Measurements from ENCODE around the gene RDH13.

Gene RDH13, protein sequence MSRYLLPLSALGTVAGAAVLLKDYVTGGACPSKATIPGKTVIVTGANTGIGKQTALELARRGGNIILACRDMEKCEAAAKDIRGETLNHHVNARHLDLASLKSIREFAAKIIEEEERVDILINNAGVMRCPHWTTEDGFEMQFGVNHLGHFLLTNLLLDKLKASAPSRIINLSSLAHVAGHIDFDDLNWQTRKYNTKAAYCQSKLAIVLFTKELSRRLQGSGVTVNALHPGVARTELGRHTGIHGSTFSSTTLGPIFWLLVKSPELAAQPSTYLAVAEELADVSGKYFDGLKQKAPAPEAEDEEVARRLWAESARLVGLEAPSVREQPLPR

GRCh38 chr19:55062735-55063491 is at the start of gene RDH13:
Gene RDH13, minus strand, starts transcription at chr19:55063148. Its CDS starts 116 bp downstream, at chr19:55063032.
- no peak for TF ChIP-seq USF1 (IDR thresholded peaks at IDR 0.05)
- TF ChIP-seq, protein P1, sequence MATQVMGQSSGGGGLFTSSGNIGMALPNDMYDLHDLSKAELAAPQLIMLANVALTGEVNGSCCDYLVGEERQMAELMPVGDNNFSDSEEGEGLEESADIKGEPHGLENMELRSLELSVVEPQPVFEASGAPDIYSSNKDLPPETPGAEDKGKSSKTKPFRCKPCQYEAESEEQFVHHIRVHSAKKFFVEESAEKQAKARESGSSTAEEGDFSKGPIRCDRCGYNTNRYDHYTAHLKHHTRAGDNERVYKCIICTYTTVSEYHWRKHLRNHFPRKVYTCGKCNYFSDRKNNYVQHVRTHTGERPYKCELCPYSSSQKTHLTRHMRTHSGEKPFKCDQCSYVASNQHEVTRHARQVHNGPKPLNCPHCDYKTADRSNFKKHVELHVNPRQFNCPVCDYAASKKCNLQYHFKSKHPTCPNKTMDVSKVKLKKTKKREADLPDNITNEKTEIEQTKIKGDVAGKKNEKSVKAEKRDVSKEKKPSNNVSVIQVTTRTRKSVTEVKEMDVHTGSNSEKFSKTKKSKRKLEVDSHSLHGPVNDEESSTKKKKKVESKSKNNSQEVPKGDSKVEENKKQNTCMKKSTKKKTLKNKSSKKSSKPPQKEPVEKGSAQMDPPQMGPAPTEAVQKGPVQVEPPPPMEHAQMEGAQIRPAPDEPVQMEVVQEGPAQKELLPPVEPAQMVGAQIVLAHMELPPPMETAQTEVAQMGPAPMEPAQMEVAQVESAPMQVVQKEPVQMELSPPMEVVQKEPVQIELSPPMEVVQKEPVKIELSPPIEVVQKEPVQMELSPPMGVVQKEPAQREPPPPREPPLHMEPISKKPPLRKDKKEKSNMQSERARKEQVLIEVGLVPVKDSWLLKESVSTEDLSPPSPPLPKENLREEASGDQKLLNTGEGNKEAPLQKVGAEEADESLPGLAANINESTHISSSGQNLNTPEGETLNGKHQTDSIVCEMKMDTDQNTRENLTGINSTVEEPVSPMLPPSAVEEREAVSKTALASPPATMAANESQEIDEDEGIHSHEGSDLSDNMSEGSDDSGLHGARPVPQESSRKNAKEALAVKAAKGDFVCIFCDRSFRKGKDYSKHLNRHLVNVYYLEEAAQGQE (IDR thresholded peaks at IDR 0.05; ENCODE audit: low read depth), result no peak
- no peak for TF ChIP-seq FOXM1 (IDR thresholded peaks at IDR 0.05; ENCODE audit: borderline replicate concordance, low read depth)
- no peak for TF ChIP-seq CEBPB (IDR thresholded peaks at IDR 0.05)
- no peak for TF ChIP-seq TEAD4 (IDR thresholded peaks at IDR 0.05)
- no peak for TF ChIP-seq EGR1 (IDR thresholded peaks at IDR 0.05)
- peak; percentile 85 for TF ChIP-seq CREB1 (IDR thresholded peaks at IDR 0.05; ENCODE audit: low read depth)
- peak; percentile 78 for TF ChIP-seq TAF1 (IDR thresholded peaks at IDR 0.05; ENCODE audit: low read depth)
- TF ChIP-seq NFIC (IDR thresholded peaks at IDR 0.05), result no peak
- no peak for TF ChIP-seq EP300 (IDR thresholded peaks at IDR 0.05; ENCODE audit: borderline replicate concordance)
- peak; percentile 10; the same call in 1 of the 2 replicates for TF ChIP-seq TCF12 (IDR thresholded peaks at IDR 0.05; ENCODE audit: low read depth)
- TF ChIP-seq RAD21 (IDR thresholded peaks at IDR 0.05; ENCODE audit: low read depth), result no peak
- TF ChIP-seq ZBTB7A (IDR thresholded peaks at IDR 0.05; ENCODE audit: low read depth), result peak; percentile 78; the same call in 1 of the 2 replicates
- TF ChIP-seq, protein P2, sequence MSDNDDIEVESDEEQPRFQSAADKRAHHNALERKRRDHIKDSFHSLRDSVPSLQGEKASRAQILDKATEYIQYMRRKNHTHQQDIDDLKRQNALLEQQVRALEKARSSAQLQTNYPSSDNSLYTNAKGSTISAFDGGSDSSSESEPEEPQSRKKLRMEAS (IDR thresholded peaks at IDR 0.05), result 0 out of 2 replicates have a peak, but pooled peaks have one; percentile 20
- no peak for TF ChIP-seq YY1 (IDR thresholded peaks at IDR 0.05; ENCODE audit: low read depth)

DNA sequence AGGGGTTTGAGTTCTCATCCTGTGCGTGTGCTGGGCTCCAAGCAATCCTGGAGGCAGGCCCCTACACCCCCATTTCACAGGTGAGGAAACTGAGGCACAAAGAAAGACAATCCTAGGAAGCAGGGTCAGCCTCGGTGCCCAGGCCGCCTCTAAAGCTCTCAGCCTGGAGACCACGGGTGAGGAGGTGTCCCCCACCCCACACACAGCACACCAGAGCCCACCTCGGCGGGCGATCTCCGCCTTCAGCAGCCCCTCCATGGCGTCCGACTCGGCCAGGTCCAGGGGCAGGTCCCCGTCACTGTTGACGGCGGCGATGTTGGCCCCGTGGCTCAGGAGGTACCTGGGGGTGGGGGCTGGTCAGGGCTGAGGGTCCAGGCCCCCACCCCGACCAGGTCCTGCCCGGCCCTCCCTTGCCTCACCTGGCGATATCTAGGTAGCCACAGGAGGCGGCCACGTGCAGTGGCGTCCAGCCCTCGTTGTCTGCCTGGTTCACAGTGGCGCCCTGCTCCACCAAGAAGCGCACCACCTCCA is 49.4 kb upstream of the RDH13 start:
- TF ChIP-seq EGR1 (IDR thresholded peaks at IDR 0.05) (no peak), TCF12 (IDR thresholded peaks at IDR 0.05; ENCODE audit: low read depth) (no peak), USF1 (IDR thresholded peaks at IDR 0.05) (no peak)
- TF ChIP-seq, protein P2 (IDR thresholded peaks at IDR 0.05), result no peak

GRCh38 chr19:55111238-55111831 is 48.4 kb upstream of the RDH13 start:
- no peak for TF ChIP-seq TCF12 (IDR thresholded peaks at IDR 0.05; ENCODE audit: low read depth)
- TF ChIP-seq, protein P2 (IDR thresholded peaks at IDR 0.05), result no peak

DNA sequence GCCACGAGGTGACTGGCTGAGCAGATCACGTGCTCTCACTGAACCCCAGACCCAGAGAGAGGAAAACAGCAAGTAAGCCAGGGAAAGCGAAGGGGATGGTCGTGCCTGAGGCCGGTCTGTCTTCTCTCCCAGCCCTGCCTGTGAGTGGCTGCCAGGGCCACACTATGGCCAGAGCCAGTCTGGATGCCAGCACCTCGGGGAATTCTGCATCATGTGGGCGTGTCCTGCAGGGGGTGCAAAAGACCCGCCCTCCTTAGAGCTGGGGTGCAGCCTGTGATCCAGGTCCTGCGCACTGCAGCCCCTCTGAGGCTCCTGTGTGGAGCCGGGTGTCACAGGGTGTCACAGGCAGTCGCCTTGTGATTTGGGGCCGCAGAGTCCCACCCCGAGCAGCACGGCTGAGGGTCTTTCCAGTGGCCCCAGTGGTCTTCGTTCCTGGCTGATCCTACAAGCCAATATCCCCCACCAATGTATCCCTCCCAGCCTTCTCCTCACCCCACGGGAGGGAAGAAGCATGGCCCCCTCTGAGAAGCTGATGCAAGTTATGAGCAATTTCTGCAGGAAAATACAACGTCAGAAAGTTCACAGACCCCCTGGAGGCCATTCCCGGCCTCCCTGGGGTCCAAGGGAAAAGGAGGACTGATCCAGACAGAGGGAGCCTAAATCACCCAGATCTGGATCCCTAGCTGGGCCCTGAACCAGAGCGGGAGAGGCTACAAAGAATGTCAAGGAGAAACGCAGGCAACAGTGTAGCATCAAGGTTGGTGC is 46.8 kb upstream of the RDH13 start:
- TF ChIP-seq CREB1 (IDR thresholded peaks at IDR 0.05; ENCODE audit: low read depth) (no peak), CEBPB (IDR thresholded peaks at IDR 0.05) (no peak), RAD21 (IDR thresholded peaks at IDR 0.05; ENCODE audit: low read depth) (no peak), TCF12 (IDR thresholded peaks at IDR 0.05; ENCODE audit: low read depth) (no peak), FOXM1 (IDR thresholded peaks at IDR 0.05; ENCODE audit: borderline replicate concordance, low read depth) (no peak)

DNA sequence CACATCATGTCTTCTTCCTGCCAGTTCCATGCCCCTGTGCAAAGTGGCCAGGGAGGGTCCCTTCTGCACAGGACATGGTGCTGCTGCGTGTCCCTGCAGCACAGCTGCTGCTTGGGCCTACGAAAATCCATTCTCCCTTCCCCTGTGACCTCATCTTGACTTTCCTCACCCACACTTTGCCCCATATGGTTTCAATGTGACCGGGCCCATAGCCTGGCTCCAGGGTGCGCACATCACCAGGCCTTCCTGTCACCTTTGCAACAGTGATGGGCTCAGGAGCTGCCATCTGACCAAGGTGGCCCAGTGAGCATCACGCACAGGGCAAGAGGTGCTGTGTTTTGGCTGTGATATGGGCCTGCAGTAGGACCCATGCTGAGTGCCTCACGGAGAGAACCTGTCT is 43.6 kb upstream of the RDH13 start:
- no peak for TF ChIP-seq RAD21 (IDR thresholded peaks at IDR 0.05; ENCODE audit: low read depth)
- TF ChIP-seq USF1 (IDR thresholded peaks at IDR 0.05), result no peak
- TF ChIP-seq CREB1 (IDR thresholded peaks at IDR 0.05; ENCODE audit: low read depth), result no peak
- TF ChIP-seq TEAD4 (IDR thresholded peaks at IDR 0.05), result no peak
- TF ChIP-seq TCF12 (IDR thresholded peaks at IDR 0.05; ENCODE audit: low read depth), result no peak

GRCh38 chr19:55105237-55105636 is 42.3 kb upstream of the RDH13 start:
- TF ChIP-seq FOXM1 (IDR thresholded peaks at IDR 0.05; ENCODE audit: borderline replicate concordance, low read depth), result no peak
- TF ChIP-seq CEBPB (IDR thresholded peaks at IDR 0.05), result no peak
- no peak for TF ChIP-seq CREB1 (IDR thresholded peaks at IDR 0.05; ENCODE audit: low read depth)
- no peak for TF ChIP-seq TAF1 (IDR thresholded peaks at IDR 0.05; ENCODE audit: low read depth)
- TF ChIP-seq YY1 (IDR thresholded peaks at IDR 0.05; ENCODE audit: low read depth), result no peak
